Memory B cell (primary cell): ENCODE data around the gene CREG1.

ENCODE experiments used
- ATAC-seq: fragments of 150-1000 bp; cut with Tn5 transposase; 2 replicates; pipeline ENCODE4 v1.10.0; 2021; ENCODE audit warnings: low read depth, mild to moderate bottlenecking, moderate library complexity
- DNase-seq, 2 donors: peaks; one replicate each; pipeline ENCODE4 v3.0.0; 2022; ENCODE audit warnings: low spot score in 2 of 2
- H3K27ac Mint-ChIP-seq: one replicate; pipeline ENCODE4 v1.8.0; 2022; ENCODE audit warnings: mild to moderate bottlenecking, moderate library complexity, mixed read lengths
- H3K27me3 Mint-ChIP-seq: one replicate; pipeline ENCODE4 v1.8.0; 2022; ENCODE audit warnings: mixed read lengths
- H3K36me3 Mint-ChIP-seq: one replicate; pipeline ENCODE4 v1.8.0; 2022; ENCODE audit warnings: mild to moderate bottlenecking, mixed read lengths
- H3K4me1 Mint-ChIP-seq: one replicate; pipeline ENCODE4 v1.8.0; 2022; ENCODE audit warnings: mixed read lengths
- H3K4me3 Mint-ChIP-seq: one replicate; pipeline ENCODE4 v1.8.0; 2022; ENCODE audit warnings: mild to moderate bottlenecking, moderate library complexity, mixed read lengths
- H3K9me3 Mint-ChIP-seq: one replicate; pipeline ENCODE4 v1.8.0; 2022; ENCODE audit warnings: mixed read lengths

CREG1 gene

DNA sequence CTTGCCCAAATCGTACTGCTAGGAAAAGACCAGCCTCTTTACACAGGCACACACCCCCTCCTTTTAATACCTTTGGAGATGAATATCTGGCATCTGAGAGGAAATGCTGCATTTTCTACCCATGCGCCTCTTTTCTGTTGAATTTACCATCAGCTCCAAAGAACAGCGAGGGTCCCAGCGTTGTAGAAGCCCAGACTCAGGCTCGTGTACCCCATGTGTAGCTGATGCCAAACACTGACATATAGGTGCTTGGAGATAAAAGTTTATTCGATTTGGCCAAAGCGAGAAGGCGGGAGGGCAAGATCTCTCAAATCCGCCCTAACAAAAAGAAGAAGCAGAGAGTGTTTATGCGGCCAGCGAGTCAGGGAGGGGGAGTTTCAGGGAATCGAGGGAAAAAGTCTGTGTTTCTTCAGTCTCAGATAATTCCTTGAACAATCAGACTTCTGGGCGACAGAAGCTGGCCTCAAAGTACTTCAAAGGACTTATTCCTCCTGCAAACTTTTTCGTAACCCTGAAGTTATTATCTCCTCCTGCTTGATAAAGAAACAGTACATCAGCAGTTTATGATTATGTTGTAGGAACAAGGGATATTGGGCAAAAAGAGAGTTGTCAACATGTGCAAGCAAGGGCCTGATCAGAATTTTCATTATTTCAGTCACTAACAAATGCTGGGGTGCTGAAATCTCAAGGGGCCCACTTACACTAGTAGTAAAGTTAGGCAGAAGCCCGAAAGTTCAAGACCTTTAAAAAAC lies 642 bp upstream of the CREG1 start:
- Mint-ChIP-seq H3K9me3 (no peaks in the 10 kb centered on the region), H3K36me3 (no peaks in the 10 kb centered on the region), H3K27ac (no peak overlapping the region), H3K4me3 (peak overlapping the region; percentile 91), H3K4me1 (peaks cover 17% of the 10 kb centered on the region), H3K27me3 (no peaks in the 10 kb centered on the region)
- DNase-seq (no peak), ATAC-seq (peak; percentile 1)

DNA sequence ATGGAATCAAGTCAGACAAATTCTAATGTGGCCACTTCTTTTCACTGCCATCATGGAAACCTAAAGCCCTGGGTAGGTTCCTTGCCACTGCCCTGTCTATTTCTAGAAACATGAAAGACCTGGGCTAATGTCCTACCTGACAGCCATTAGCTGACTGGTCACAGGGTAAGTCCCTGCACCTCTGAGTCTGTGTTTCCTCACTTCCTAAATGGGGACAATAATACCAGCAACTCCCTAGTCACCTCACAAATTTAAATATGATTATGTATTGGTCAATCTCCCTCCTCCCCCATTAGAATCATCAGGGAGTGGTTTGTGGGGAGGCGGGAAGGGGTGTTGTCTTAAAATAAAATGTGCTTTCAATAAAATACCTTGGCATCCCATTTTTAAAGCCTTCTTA lies 2.2 kb downstream of the CREG1 start:
- H3K27me3 Mint-ChIP-seq, result no peaks in the 10 kb centered on the region
- H3K4me3 Mint-ChIP-seq, result no peak overlapping the region
- DNase-seq (no peak), ATAC-seq (no peak)
- H3K27ac Mint-ChIP-seq, result no peak overlapping the region
- H3K36me3 Mint-ChIP-seq, result peaks cover 8% of the 10 kb centered on the region
- H3K4me1 Mint-ChIP-seq, result peaks cover 17% of the 10 kb centered on the region
- H3K9me3 Mint-ChIP-seq, result no peaks in the 10 kb centered on the region

DNA sequence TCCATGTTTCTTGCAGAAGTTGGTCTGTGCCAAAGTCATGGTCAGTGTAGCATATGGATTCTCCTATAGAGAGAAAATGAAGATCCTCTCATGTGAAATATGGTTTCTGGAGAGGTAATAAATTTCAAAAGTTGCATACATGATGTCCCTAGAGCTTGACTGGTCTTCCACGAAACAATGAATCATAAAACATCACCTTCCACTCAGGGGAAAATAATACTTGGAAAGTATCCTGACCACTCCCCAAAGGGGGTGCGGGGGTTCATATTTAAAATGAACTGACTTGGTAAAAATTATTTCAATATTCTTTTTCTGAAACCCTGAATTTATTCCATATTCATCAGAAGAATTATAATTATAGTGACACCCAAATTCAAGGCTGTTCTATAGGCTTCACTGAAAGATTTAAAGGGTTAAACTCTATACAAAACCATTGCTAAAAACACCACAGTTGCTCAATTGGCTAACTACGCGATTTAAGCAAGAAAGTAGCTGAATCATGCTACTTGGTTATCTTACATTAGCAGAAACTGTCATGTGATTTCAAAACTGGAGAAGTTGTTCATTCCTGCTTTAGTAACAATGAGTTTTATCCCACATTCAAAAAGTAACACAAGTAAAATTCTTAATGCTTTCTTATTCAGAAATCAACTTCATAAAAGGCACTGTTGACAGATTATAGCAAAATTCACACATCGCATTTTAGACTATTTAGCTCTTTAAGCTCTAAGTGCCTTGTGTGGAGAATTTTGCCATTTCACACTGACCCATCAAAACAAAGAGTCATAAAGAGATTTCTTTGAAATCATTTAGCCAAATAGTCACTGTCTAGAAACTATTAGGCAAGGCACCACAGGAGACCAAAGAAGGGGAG lies 5.3 kb downstream of the CREG1 start:
- DNase-seq (no peak), ATAC-seq (no peak)
- Mint-ChIP-seq H3K27me3 (no peaks in the 10 kb centered on the region), H3K4me3 (no peak overlapping the region), H3K36me3 (peaks cover 15% of the 10 kb centered on the region), H3K9me3 (no peaks in the 10 kb centered on the region), H3K27ac (no peak overlapping the region), H3K4me1 (peaks cover 11% of the 10 kb centered on the region)

DNA sequence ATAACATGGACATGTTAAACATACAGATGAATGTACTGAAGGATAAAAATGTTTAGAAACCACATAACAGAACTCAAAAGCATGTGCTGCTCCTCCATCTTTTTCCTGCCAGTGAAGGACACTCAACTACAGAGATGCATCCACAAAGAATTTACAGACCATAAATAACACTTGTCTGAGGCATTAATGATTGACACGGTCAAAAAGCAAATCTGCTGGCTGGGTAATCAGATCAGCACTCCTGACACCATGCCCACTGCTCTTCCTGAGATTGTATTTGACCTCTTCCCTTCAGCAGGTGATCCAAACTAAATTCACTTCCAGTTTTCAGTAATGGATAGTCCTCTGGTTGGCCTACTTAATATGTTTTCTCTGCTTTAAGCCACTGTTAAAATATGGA lies 6.6 kb downstream of the CREG1 start:
- no peaks in the 10 kb centered on the region for H3K9me3 Mint-ChIP-seq
- H3K4me3 Mint-ChIP-seq, result no peak overlapping the region
- DNase-seq (no peak), ATAC-seq (no peak)
- H3K36me3 Mint-ChIP-seq, result peaks cover 15% of the 10 kb centered on the region
- no peaks in the 10 kb centered on the region for H3K27me3 Mint-ChIP-seq
- no peak overlapping the region for H3K27ac Mint-ChIP-seq
- H3K4me1 Mint-ChIP-seq, result peaks cover 6% of the 10 kb centered on the region

DNA sequence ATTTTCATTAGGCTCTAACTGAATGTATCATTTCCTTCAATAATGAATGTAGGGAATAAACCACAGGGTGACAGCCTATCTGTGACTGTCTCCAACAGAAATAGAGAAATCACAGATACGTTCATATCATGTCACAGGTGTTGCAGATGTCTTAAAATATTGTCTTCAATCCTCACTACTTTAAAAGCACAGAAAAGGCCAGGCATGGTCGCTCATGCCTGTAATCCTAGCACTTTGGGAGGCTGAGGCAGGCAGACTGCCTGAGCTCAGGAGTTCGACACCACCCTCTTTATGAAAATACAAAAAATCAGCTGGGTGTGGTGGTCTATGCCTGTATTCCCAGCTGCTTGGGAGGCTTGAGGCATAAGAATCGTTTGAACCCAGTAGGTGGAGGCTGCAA lies 8.2 kb downstream of the CREG1 start:
- no peak overlapping the region for H3K4me3 Mint-ChIP-seq
- DNase-seq (no peak), ATAC-seq (no peak)
- H3K4me1 Mint-ChIP-seq, result peaks cover 2% of the 10 kb centered on the region
- no peak overlapping the region for H3K27ac Mint-ChIP-seq
- H3K36me3 Mint-ChIP-seq, result peaks cover 15% of the 10 kb centered on the region
- H3K27me3 Mint-ChIP-seq, result no peaks in the 10 kb centered on the region
- H3K9me3 Mint-ChIP-seq, result no peaks in the 10 kb centered on the region

DNA sequence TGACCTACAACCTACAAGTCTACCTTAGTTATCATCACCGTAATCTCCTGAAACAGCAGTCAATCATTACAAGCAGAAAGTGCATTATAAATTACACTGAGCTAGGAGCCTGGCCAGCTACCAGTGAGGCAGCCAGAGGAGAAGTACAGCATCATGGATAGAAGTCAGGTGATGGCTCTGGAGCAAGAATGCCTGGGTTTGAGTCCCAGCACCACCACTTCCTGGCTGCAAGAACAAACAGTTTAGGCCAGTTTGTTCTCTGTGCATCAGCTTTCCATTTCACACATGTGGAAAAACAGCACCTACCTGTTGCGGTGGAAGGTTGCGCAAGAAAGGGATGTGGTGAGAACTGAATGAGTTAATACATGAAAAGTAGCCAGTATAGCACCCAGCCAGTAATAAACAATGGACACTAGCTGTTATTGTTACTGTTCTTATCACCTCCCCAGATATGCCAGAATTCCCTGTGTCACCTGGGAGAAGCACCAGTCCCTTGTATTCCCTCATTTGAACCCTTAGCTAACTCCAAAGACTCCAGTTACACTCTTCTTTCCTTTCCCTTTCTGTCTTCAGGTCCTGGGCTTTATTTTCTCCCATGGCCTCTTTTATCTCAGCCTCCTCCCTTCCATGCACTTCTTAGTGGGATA lies 9.0 kb downstream of the CREG1 start:
- Mint-ChIP-seq H3K4me1 (peaks cover 3% of the 10 kb centered on the region), H3K27ac (peak overlapping the region; percentile 65), H3K9me3 (no peaks in the 10 kb centered on the region), H3K27me3 (no peaks in the 10 kb centered on the region), H3K4me3 (no peak overlapping the region), H3K36me3 (peaks cover 15% of the 10 kb centered on the region)
- no peak for DNase-seq
- no peak for ATAC-seq

DNA sequence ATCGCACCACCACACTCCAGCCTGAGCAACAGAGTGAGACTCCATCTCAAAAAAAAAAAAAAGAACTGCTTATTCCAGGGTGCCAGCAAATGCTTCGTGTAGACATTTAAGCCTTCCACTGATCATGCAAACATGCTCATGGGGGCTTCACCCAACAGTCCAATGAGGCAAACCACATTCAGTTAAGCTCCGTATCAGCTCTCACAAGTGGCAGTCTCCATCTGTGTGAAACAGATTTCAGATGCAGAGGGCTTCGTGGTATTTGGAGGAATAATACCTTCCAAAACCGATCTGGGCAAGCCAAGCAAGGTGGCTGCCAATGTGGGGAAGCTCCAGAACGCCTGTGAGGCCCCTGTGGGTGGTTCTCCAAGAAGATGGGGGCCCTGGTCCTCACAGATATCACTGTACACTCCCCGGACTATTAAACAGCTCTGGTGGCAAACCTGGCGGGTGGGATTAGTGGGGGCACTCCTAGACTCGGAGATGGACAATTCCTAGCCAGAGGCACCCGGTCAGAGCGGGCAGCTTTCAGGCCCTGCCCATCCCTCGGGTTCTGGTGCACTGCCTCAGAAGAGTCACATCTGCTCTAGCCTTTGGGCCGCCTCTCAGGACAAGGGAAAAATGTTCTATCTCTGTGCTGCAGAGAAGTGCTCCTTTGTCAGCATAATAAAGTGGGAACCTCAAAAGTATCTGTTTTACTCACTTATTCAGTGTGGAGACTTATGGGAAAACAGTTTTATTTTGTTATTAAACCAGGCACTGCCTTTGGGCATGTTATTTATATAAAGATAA lies 10.2 kb downstream of the CREG1 start:
- Mint-ChIP-seq H3K27ac (no peak overlapping the region), H3K4me3 (no peak overlapping the region), H3K27me3 (no peaks in the 10 kb centered on the region), H3K9me3 (no peaks in the 10 kb centered on the region), H3K36me3 (peaks cover 15% of the 10 kb centered on the region), H3K4me1 (peaks cover 8% of the 10 kb centered on the region)
- DNase-seq (no peak), ATAC-seq (no peak)

DNA sequence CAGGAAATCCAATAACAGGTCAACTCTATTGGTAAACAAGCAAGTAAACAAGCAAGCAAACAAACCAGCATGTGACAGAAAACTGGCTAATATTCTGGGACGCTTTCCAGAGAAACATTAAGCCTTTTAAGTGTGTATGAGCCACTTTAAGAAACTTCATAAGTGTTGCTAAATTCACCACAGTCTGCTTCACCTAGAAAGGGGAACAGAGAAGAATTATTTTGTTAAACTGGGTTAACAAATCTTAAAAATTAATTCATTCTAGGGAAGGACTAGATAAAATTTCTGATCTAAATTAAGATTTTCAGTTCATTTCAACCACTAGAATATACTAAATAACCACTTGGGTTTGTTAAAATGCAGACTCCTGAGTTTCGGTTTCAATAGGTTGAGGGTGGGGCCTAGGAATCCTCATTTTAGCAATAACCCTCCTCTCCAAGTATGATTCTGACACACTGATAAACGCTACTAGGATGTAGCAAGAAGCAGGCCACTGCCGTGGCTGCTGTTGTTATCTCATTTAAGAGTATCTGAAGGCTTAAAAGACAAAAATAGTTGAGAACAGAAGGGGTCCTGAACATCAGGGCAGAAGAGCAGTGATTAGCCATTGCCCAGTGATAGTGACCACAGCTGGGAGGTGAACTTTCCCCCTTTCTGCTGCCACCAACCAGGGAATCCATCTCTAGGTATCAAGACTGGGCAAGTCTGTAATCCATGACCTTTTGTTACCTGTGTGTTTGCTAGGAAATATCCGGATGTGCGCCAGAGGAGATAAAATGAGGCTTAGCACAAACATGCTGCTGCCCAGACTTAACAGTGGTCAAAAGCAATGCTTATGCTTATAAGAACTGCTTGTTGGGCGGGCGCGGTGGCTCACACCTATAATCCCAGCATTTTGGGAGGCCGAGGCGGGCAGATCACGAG lies 11.2 kb downstream of the CREG1 start:
- H3K4me1 Mint-ChIP-seq, result peaks cover 8% of the 10 kb centered on the region
- no peaks in the 10 kb centered on the region for H3K27me3 Mint-ChIP-seq
- DNase-seq, result no peak
- ATAC-seq, result no peak
- H3K36me3 Mint-ChIP-seq, result peaks cover 11% of the 10 kb centered on the region
- H3K27ac Mint-ChIP-seq, result no peak overlapping the region
- H3K4me3 Mint-ChIP-seq, result no peak overlapping the region
- H3K9me3 Mint-ChIP-seq, result no peaks in the 10 kb centered on the region

DNA sequence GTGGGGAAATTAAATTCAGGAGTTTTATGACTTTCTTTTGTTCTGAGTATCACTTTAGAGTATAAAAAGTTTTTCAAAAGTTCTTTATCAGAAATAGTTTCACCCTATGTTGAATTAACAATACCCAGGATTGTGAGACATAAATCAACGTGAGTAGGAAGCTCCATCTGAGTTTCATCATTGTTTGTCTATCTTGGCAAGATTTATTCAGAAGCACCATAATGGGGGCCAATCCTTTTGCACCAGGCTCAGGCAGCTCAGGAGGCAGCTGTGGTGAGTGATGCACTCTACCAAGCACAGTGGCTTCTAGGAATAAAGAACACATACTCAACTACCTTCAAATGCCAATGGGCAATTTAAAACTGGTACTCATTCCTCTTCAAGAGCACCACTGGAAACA lies 12.0 kb downstream of the CREG1 start:
- Mint-ChIP-seq H3K4me1 (peaks cover 8% of the 10 kb centered on the region), H3K27ac (no peak overlapping the region), H3K27me3 (no peaks in the 10 kb centered on the region), H3K36me3 (peaks cover 6% of the 10 kb centered on the region), H3K9me3 (no peaks in the 10 kb centered on the region), H3K4me3 (no peak overlapping the region)
- no peak for DNase-seq
- no peak for ATAC-seq

DNA sequence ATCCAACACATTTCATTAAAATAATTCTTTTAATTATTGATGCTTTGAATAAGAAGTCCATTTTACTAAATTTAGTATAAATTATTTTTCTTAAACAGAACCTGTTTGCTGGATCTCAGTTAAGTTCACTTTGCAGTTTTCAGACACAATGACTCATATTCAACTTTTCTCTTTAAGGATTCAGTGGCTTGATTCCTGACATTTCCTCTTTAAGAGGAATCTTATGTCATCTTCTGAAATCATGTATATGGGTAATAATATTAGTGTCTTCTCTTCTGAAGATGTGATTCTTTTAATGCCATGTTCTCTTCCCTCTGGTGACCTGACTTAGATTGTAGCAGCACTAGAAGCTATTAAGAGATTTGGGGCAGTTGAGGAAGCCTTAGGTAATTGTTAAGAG lies 12.6 kb downstream of the CREG1 start:
- Mint-ChIP-seq H3K36me3 (peaks cover 6% of the 10 kb centered on the region), H3K27me3 (no peaks in the 10 kb centered on the region)

DNA sequence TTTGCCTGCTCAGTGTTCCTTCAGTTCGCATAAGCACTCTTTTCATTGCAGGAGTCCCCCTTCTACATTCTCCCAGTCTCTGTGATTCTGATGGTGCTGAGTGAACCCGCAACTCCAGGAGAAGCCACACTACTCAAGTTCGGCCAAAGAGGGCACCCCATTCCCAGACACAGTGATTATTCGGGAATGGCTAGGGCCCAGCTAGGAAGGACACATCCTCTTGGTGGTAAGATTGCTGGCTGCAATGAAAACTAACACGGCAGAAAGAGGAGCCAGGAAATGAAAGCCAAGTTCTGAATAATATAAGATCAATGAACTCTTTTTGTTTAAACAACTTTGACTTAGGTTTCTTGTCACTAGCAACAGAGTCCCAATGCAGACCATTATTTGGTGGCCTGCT lies 14.9 kb downstream of the CREG1 start:
- H3K27ac Mint-ChIP-seq, result no peak overlapping the region
- H3K9me3 Mint-ChIP-seq, result no peaks in the 10 kb centered on the region
- H3K27me3 Mint-ChIP-seq, result no peaks in the 10 kb centered on the region
- DNase-seq, result no peak
- peaks cover 2% of the 10 kb centered on the region for H3K36me3 Mint-ChIP-seq
- no peak for ATAC-seq
- H3K4me1 Mint-ChIP-seq, result peaks cover 8% of the 10 kb centered on the region
- no peak overlapping the region for H3K4me3 Mint-ChIP-seq

More for the DNA sequence above, 12.6 kb downstream of the CREG1 start:
- Mint-ChIP-seq H3K9me3 (no peaks in the 10 kb centered on the region), H3K4me1 (peaks cover 8% of the 10 kb centered on the region), H3K27ac (no peak overlapping the region), H3K4me3 (no peak overlapping the region)
- ATAC-seq, result no peak
- no peak for DNase-seq

DNA sequence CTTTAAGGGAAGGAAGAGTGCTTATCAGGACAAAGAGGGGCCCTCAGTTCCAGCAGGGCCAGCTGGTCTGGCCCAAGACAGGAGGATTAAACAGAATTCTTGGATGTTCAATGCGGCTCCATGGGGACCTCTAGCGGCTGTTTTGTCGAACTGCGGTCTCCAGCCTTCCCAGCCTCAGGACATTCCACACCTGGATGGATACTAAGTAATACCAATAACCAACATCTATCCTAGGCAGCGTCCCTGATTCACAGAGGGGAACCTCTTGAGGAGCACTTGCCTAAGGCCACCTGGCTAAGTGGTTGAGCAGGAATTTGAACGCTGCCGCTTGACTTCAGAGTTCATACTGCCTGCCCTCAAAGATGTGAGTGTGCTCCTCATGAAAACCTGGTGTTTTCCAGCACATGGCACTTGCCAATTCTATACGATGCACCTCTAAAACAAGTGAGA lies 19.7 kb downstream of the CREG1 start:
- Mint-ChIP-seq H3K4me3 (no peak overlapping the region), H3K36me3 (peaks cover 2% of the 10 kb centered on the region), H3K4me1 (peaks cover under 1% of the 10 kb centered on the region), H3K9me3 (no peaks in the 10 kb centered on the region), H3K27me3 (no peaks in the 10 kb centered on the region), H3K27ac (no peak overlapping the region)
- ATAC-seq (peak; percentile 69), DNase-seq (peak; percentile 58 to 63)
